Smooth muscle cell (in vitro differentiated cells): ENCODE results near the gene SHC1. TPM values are rescaled to one million over a fixed set of nuclear protein-coding genes. Genes with fewer than 3 reads are reported as not detected.

Experiments
- DNase-seq: peaks from one replicate; lab custom pipeline; 2025; ENCODE audit not compliant: unreplicated experiment; lab: John Stamatoyannopoulos, UW
- H2AFZ ChIP-seq: fragments of 200-600 bp; sonication (generic); 2 replicates; pipeline ENCODE4 v1.6.0; 2016; ENCODE audit warnings: antibody characterized with exemption, low read depth, mild to moderate bottlenecking
- H3F3A ChIP-seq: fragments of 200-600 bp; sonication (generic); 2 replicates; pipeline ENCODE4 v1.6.0; 2017; ENCODE audit warnings: antibody characterized with exemption, low read depth
- H3K27ac ChIP-seq: fragments of 200-600 bp; sonication (generic); 2 replicates; pipeline ENCODE4 v1.5.1; 2016; ENCODE audit warnings: low read depth, mild to moderate bottlenecking
- H3K27me3 ChIP-seq: fragments of 200-600 bp; sonication (generic); 2 replicates; pipeline ENCODE4 v1.6.1; 2016; ENCODE audit warnings: low read depth, mild to moderate bottlenecking
- H3K36me3 ChIP-seq: fragments of 200-600 bp; sonication (generic); 2 replicates; pipeline ENCODE4 v1.5.1; 2016; ENCODE audit warnings: low read depth
- H3K4me1 ChIP-seq: fragments of 200-600 bp; sonication (generic); 2 replicates; pipeline ENCODE4 v1.5.1; 2016; ENCODE audit warnings: low read depth
- H3K4me2 ChIP-seq: fragments of 200-600 bp; sonication (generic); 2 replicates; pipeline ENCODE4 v1.6.0; 2016; ENCODE audit warnings: mild to moderate bottlenecking
- H3K4me3 ChIP-seq: fragments of 200-600 bp; sonication (generic); 2 replicates; pipeline ENCODE4 v1.5.1; 2016; ENCODE audit warnings: mild to moderate bottlenecking
- H3K79me2 ChIP-seq: fragments of 200-600 bp; sonication (generic); 2 replicates; pipeline ENCODE4 v1.6.0; 2016; ENCODE audit warnings: low read depth, mild to moderate bottlenecking
- H3K9ac ChIP-seq: fragments of 200-600 bp; sonication (generic); 2 replicates; pipeline ENCODE4 v1.6.0; 2016; ENCODE audit warnings: low read depth
- H3K9me3 ChIP-seq: fragments of 200-600 bp; sonication (generic); replicated peaks from 2 replicates; pipeline ENCODE4 v1.5.1; 2016; ENCODE audit warnings: low read depth
- H4K20me1 ChIP-seq: fragments of 200-600 bp; sonication (generic); 2 replicates; pipeline ENCODE4 v1.6.0; 2016; ENCODE audit warnings: low read depth
- CTCF ChIP-seq: fragments of 200-600 bp; sonication (generic); IDR thresholded peaks from 2 replicates; pipeline ENCODE4 v1.5.1; 2017; ENCODE audit warnings: borderline replicate concordance, mild to moderate bottlenecking, antibody characterized with exemption; ENCODE audit not compliant: insufficient read depth, poor library complexity, severe bottlenecking
- WGBS: methylation state at CpG from one replicate; pipeline ENCODE4 v1.1.7; 2016; ENCODE audit warnings: low lambda C conversion rate; 5-methylcytosine and 5-hydroxymethylcytosine counted together
- polyA plus RNA-seq: library from polyadenylated mRNA; unstranded; fragments of >200 nt; fragmentation: Nextera tagmentation; extraction: Ambion mirVana; gene quantifications from 2 replicates; pipeline ENCODE4 v1.2.1, GENCODE V29; 2016
- total RNA-seq: library from RNA; depleted of rRNA; stranded (reverse); fragments of >200 nt; gene quantifications from 2 replicates; pipeline ENCODE4 v1.2.3, GENCODE V29; 2014

Gene SHC1
- total RNA-seq (207 and 216 TPM in 2 replicates), polyA plus RNA-seq (214 and 249 TPM in 2 replicates)

GRCh38 chr1:154970631-154971340, at the start of gene SHC1:
SHC1 (minus strand) TSS chr1:154970747; CDS start chr1:154970526, 221 bp downstream.
- H3F3A ChIP-seq = peaks cover 42% of the 10 kb centered on the region
- TF ChIP-seq CTCF = no peak
- H4K20me1 ChIP-seq = peaks cover 35% of the 10 kb centered on the region
- H3K9ac ChIP-seq = peak within 1 kb of the TSS; percentile 95
- no peak within 1 kb of the TSS for H2AFZ ChIP-seq
- H3K4me1 ChIP-seq = peaks cover 46% of the 10 kb centered on the region
- peak within 1 kb of the TSS; percentile 98 for H3K27ac ChIP-seq
- peak within 1 kb of the TSS; percentile 94 for H3K4me2 ChIP-seq
- H3K79me2 ChIP-seq = peaks cover 44% of the 10 kb centered on the region
- peak within 1 kb of the TSS; percentile 55 for H3K4me3 ChIP-seq
- no peaks in the 10 kb centered on the region for H3K36me3 ChIP-seq
- H3K27me3 ChIP-seq = no peaks in the 10 kb centered on the region
- no peaks in the 10 kb centered on the region for H3K9me3 ChIP-seq
- 8% methylated on average over 15 of the region's 15 CpGs for WGBS
- peak; percentile 72 for DNase-seq

- TF ChIP-seq CTCF = no peak
- 83% methylated on average over 11 of the region's 11 CpGs for WGBS
- Histone ChIP-seq H3K27ac (no peak overlapping the region), H3F3A (peaks cover 3% of the 10 kb centered on the region), H3K27me3 (no peaks in the 10 kb centered on the region), H3K79me2 (no peaks in the 10 kb centered on the region), H3K36me3 (no peaks in the 10 kb centered on the region), H4K20me1 (no peaks in the 10 kb centered on the region), H3K4me2 (no peak overlapping the region), H3K9ac (no peak overlapping the region), H3K4me3 (no peak overlapping the region), H3K4me1 (peaks cover 7% of the 10 kb centered on the region), H3K9me3 (no peaks in the 10 kb centered on the region), H2AFZ (no peak overlapping the region)
- no peak for DNase-seq
Measured at GRCh38 chr1:155019377-155020245, 49.1 kb upstream of the SHC1 start.

- 91% methylated on average over 8 of the region's 8 CpGs for WGBS
- peaks cover 3% of the 10 kb centered on the region for H3F3A ChIP-seq
- no peak for DNase-seq
Measured at GRCh38 chr1:155018617-155019348, 48.2 kb upstream of the SHC1 start.

More at GRCh38 chr1:155018617-155019348, 48.2 kb upstream of the SHC1 start:
- Histone ChIP-seq H3K27ac (no peak overlapping the region), H3K79me2 (no peaks in the 10 kb centered on the region), H3K9ac (no peak overlapping the region), H3K9me3 (no peaks in the 10 kb centered on the region), H3K4me1 (peaks cover 7% of the 10 kb centered on the region), H3K4me3 (no peak overlapping the region), H3K36me3 (no peaks in the 10 kb centered on the region), H3K4me2 (no peak overlapping the region), H2AFZ (no peak overlapping the region), H3K27me3 (no peaks in the 10 kb centered on the region), H4K20me1 (peaks cover 4% of the 10 kb centered on the region)
- no peak for TF ChIP-seq CTCF
